Small intestine (tissue), 7 donors: Measurements from ENCODE around the gene ARRDC3. TPM values are rescaled to one million over a fixed set of nuclear protein-coding genes. Genes with fewer than 3 reads are reported as not detected.
"Not testable (repeated sequence)": the region's sequence is repeated elsewhere in the genome, so short reads cannot be mapped to it uniquely, and the experiment has no call there.

Source experiments
- DNase-seq, 2 donors: peaks; one replicate each; pipeline versions ENCODE4 v3.0.0 to v3.0.0-alpha.2; 2013
- FAIRE-seq: peaks from 2 replicates; lab custom pipeline; 2012; peaks lifted over from hg19 to GRCh38; lab: Jason Lieb, UNC
- H3K27ac ChIP-seq, 3 donors: one replicate each; pipeline ENCODE4 v1.5.1; 2013; ENCODE audit warnings: low read length in 2 of 3, mild to moderate bottlenecking in 2 of 3, control low read depth in 1 of 3, inconsistent platforms in 1 of 3, low read depth in 1 of 3, moderate library complexity in 1 of 3
- H3K27me3 ChIP-seq, 3 donors: one replicate each; pipeline ENCODE4 v1.6.1; 2013; ENCODE audit warnings: low read length in 3 of 3, inconsistent platforms in 1 of 3; ENCODE audit not compliant: control insufficient read depth in 3 of 3, insufficient read depth in 3 of 3
- H3K36me3 ChIP-seq, 3 donors: one replicate each; pipeline ENCODE4 v1.6.1; 2013; ENCODE audit warnings: low read length in 3 of 3, inconsistent platforms in 1 of 3, low read depth in 1 of 3, mild to moderate bottlenecking in 1 of 3, moderate library complexity in 1 of 3; ENCODE audit not compliant: control insufficient read depth in 3 of 3, insufficient read depth in 2 of 3
- H3K4me1 ChIP-seq, 3 donors: one replicate each; pipeline ENCODE4 v1.6.1; 2013; ENCODE audit warnings: low read length in 2 of 3, inconsistent platforms in 1 of 3, low read depth in 1 of 3, mild to moderate bottlenecking in 1 of 3, moderate library complexity in 1 of 3; ENCODE audit not compliant: control insufficient read depth in 3 of 3, insufficient read depth in 2 of 3
- H3K4me3 ChIP-seq, 3 donors: one replicate each; pipeline ENCODE4 v1.5.1; 2013; ENCODE audit warnings: low read length in 3 of 3, control low read depth in 1 of 3, inconsistent platforms in 1 of 3, low read depth in 1 of 3, mild to moderate bottlenecking in 1 of 3, moderate library complexity in 1 of 3
- H3K9me3 ChIP-seq, 2 donors: one replicate each; pipeline ENCODE4 v1.6.1; 2013; ENCODE audit warnings: low read depth in 1 of 2, low read length in 1 of 2; ENCODE audit not compliant: control insufficient read depth in 2 of 2, insufficient read depth in 1 of 2
- WGBS, 3 donors: extraction: QIAGEN DNeasy Blood & Tissue Kit; methylation state at CpG; one replicate each; pipeline ENCODE4 v1.1.7; 2013; 5-methylcytosine and 5-hydroxymethylcytosine counted together
- polyA plus RNA-seq, 4 donors: library from polyadenylated mRNA; stranded (reverse) in 3 of 4; unstranded in 1 of 4; fragments of 200-250 nt in 3 of 4; fragments of 120-200 nt in 1 of 4; gene quantifications; one replicate each; pipeline versions ENCODE4 v1.2.1 to v1.2.3, GENCODE V29; 2013
- donor health status: healthy with polysubstance abuse.
- donor health status: control.
- donor health status: control.
- donor health status: Bipolar disorder and iron deficiency.
- donor health status: healthy.

The ARRDC3 gene
- polyA plus RNA-seq, 4 donors: 1.8 to 36.5 (median 7.5) TPM

DNA sequence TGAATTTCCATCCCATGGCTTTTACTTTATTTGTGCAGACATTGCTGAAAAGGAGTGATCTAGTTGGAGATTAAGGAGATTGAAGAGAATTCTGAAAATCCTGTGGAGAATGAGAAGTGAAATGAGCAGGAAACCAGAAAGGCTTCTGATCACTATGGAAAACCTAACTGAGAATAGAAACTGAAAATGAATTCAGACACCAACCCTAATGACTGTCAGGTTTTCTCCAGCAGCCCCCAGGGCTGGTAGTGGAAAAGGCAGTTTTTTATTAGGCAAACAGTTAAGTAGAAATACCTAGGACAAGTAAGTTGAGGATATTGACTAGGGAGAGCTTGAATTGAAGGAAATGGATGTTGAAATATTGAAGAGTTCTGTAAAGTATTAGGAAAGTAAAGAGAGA, 14.7 kb upstream of the ARRDC3 start:
- Histone ChIP-seq H3K36me3 (no peaks in the 10 kb centered on the region), H3K27me3 (no peaks in the 10 kb centered on the region), H3K9me3 (no peaks in the 10 kb centered on the region), H3K4me3 (no peak overlapping the region), H3K27ac (no peak overlapping the region), H3K4me1 (no peaks in the 10 kb centered on the region)
- DNase-seq (no peak), FAIRE-seq (no peak)

- WGBS, 3 donors: 25 to 57% (median 27%) methylated on average over 3 to 4 of the region's 4 CpGs
- DNase-seq (no peak), FAIRE-seq (no peak)
- Histone ChIP-seq H3K27ac (no peak overlapping the region), H3K9me3 (no peaks in the 10 kb centered on the region), H3K4me1 (no peaks in the 10 kb centered on the region), H3K4me3 (no peak overlapping the region), H3K27me3 (no peaks in the 10 kb centered on the region), H3K36me3 (no peaks in the 10 kb centered on the region)
Observed at GRCh38 chr5:91390268-91390667, 7.2 kb upstream of the ARRDC3 start.

DNA sequence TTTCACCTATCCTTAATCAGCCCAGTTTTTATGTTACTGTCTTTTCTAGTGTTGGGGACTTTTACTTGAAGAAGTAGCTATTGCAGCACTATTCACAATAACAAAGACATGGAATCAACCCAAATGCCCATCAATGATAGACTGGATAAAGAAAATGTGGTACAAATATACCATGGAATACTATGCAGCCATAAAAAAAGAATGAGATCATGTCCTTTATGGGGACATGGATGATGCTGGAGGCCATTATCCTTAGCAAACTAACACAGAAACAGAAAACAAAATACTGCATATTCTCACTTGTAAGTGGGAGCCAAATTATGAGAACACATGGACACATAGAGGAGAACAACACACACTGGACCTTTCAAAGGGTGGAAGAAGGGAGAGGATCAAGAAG, 6.4 kb upstream of the ARRDC3 start:
- not testable (repeated sequence) for H3K4me1 ChIP-seq, H3K27me3 ChIP-seq, H3K27ac ChIP-seq, H3K36me3 ChIP-seq, DNase-seq, FAIRE-seq, H3K4me3 ChIP-seq, H3K9me3 ChIP-seq

GRCh38 chr5:91388362-91388761, 5.2 kb upstream of the ARRDC3 start:
- WGBS, 3 donors: 96 to 98% (median 97%) methylated on average over 5 of the region's 5 CpGs
- no peaks in the 10 kb centered on the region for H3K36me3 ChIP-seq
- no peaks in the 10 kb centered on the region for H3K9me3 ChIP-seq
- no peaks in the 10 kb centered on the region for H3K4me1 ChIP-seq
- no peak overlapping the region for H3K27ac ChIP-seq
- FAIRE-seq (no peak), DNase-seq (no peak)
- H3K27me3 ChIP-seq: no peaks in the 10 kb centered on the region
- H3K4me3 ChIP-seq: no peak overlapping the region

GRCh38 chr5:91386120-91386519, 3.0 kb upstream of the ARRDC3 start:
- Histone ChIP-seq H3K4me3 (no peak overlapping the region), H3K4me1 (no peaks in the 10 kb centered on the region), H3K9me3 (no peaks in the 10 kb centered on the region), H3K27me3 (no peaks in the 10 kb centered on the region), H3K27ac (no peak overlapping the region), H3K36me3 (no peaks in the 10 kb centered on the region)
- 88 to 93% (median 88%) methylated on average over 2 of the region's 2 CpGs for WGBS, 3 donors
- FAIRE-seq (no peak), DNase-seq (no peak)

DNA sequence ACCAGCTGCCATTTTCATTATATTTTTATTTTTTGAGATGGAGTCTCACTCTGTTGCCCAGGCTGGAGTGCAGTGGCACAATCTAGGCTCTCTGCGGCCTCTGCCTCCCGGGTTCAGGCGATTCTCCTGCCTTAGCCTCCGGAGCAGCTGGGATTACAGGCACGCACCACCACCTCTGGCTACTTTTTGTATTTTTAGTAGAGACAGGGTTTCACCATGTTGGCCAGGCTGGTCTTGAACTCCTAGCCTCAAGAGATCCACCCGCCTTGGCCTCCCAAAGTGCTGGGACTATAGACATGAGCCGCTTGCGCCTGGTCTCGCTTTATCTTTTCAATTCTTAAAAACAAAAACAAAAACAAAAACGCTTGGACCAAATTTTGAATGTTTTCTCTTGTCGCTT, 2.5 kb upstream of the ARRDC3 start:
- WGBS, 3 donors: 92 to 94% (median 92%) methylated on average over 11 of the region's 11 CpGs
- not testable (repeated sequence) for DNase-seq, FAIRE-seq, H3K27me3 ChIP-seq, H3K27ac ChIP-seq, H3K4me1 ChIP-seq, H3K9me3 ChIP-seq, H3K4me3 ChIP-seq, H3K36me3 ChIP-seq

DNA sequence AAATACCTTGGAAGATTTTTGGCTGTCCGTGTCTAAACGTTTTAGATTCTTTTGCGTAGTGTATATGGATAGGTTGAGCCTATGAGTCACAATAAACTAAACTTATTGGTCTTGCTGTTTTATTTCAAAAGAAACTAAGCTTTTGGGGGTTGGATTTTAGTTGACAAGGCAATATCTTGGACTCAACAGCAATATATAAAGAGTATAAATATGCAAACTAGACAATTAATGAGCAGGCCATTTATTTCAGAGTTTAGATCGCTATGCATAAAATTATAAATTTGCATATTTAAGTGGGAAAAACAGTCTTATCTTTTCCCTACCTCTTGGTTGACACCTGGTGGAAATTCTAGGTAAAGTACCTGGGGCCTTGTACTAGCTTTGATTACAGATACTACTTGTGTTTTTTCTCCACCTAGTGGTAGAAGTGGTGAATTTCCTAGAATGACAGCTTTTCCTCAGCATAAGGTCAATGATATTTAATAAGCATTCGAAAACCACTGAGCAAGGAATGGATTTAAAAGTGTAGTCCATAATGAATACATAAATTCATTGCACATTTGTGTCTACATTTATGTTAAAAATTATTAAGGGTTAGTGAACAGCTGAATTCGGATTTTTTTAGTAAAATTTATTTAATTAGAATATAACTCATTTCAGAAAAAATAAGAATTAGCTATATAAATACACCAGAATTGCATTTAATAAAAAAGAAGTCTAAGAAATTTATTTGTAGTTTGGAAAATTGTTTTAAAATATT, 1.7 kb upstream of the ARRDC3 start:
- no peaks in the 10 kb centered on the region for H3K4me1 ChIP-seq
- peak overlapping the region in 1 of 3 donors; percentile 100 for H3K27ac ChIP-seq
- DNase-seq (peak; percentile 91 to 94), FAIRE-seq (peak; percentile 93)
- H3K9me3 ChIP-seq: no peaks in the 10 kb centered on the region
- 1 to 10% (median 7%) methylated on average over 6 of the region's 6 CpGs for WGBS, 3 donors
- no peaks in the 10 kb centered on the region for H3K36me3 ChIP-seq
- H3K4me3 ChIP-seq: peak overlapping the region in 1 of 3 donors; percentile 93
- H3K27me3 ChIP-seq: no peaks in the 10 kb centered on the region

DNA sequence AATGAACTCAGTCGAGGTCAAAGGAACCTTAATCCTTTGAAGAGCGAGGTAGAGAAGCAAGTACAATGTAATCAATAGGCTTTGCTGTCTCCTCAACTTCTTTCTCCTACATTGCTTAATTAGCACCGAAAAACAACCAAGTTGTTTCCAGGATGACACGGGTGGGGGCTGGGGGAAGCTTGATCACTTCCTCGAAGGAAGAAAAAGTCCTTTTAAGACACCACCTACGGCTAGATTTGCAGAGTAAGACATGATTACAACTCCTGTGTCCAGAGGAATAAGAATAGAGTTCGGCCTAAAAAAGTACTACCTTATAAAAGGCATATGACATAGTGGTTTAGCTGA, 811 bp upstream of the ARRDC3 start:
- peak overlapping the region; percentile 96 to 100 (median 96) for H3K27ac ChIP-seq
- WGBS, 3 donors: 0 to 5% (median 4%) methylated on average over 7 of the region's 7 CpGs
- no peaks in the 10 kb centered on the region for H3K4me1 ChIP-seq

DNA sequence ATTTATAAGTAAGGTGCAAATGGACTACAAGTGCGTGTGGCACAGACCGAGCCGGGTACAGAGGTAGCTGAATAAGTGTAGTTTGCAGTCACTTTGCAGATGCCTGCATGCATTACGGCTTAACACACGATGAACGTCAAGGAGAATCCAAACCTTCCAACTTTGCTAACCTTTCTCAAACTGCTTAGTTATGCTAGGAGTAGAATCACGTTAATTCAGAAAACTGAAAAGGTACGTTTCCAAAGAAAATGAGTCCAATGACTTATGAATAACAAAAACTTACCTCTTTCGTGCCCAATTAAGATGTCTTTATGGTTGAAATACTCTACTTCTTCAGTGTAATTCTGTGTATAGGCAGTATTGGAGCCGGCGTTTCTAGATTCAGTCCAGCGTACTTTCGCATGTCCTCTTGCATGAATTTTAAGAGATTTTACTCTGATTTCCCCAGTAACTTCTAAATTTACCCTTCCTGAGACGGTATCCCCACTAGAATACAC, 539 bp downstream of the ARRDC3 start:
- Histone ChIP-seq H3K9me3 (no peaks in the 10 kb centered on the region), H3K36me3 (no peaks in the 10 kb centered on the region), H3K27ac (peak overlapping the region; percentile 96 to 100 (median 96)), H3K4me1 (no peaks in the 10 kb centered on the region), H3K4me3 (peak overlapping the region; percentile 68 to 93 (median 78)), H3K27me3 (no peaks in the 10 kb centered on the region)
- FAIRE-seq (no peak), DNase-seq (peak; percentile 62 to 77)
- 0% methylated on average over 14 of the region's 14 CpGs for WGBS, 3 donors

More for the DNA sequence above, 811 bp upstream of the ARRDC3 start:
- peak; percentile 49 to 71 for DNase-seq
- no peaks in the 10 kb centered on the region for H3K9me3 ChIP-seq
- no peaks in the 10 kb centered on the region for H3K36me3 ChIP-seq
- H3K4me3 ChIP-seq: peak overlapping the region; percentile 6 to 93 (median 78)
- FAIRE-seq: no peak
- H3K27me3 ChIP-seq: no peaks in the 10 kb centered on the region
